Left lobe of liver (tissue), 2 donors: ENCODE results near the gene TOMM34. TPM values are rescaled to one million over a fixed set of nuclear protein-coding genes. Genes with fewer than 3 reads are reported as not detected.

Experiments used
- ATAC-seq: fragments of 200-7000 bp; cut with Tn5 transposase; one replicate; pipeline ENCODE4 v1.9.1; 2020; ENCODE audit warnings: mild to moderate bottlenecking, moderate library complexity
- DNase-seq: peaks from one replicate; pipeline ENCODE4 v3.0.0-alpha.2; 2020; ENCODE audit warnings: low spot score
- total RNA-seq: library from RNA; stranded (reverse); gene quantifications from one replicate; pipeline ENCODE4 v1.2.1, GENCODE V29; 2021
- donor health status: DM: no; HTN: no; CAD: no; lungs with moderate emphysema.
- donor health status: DM: no; HTN: yes; CAD: no.

Gene TOMM34
- total RNA-seq = 6.9 TPM

- DNase-seq (peak; percentile 97), ATAC-seq (peak; percentile 99)
These were observed at the start of gene TOMM34 for GRCh38 chr20:44960103-44960852. Gene TOMM34 (minus strand): TSS chr20:44960397. CDS start chr20:44960333, 64 bp downstream.

GRCh38 chr20:45008521-45009049 lies 48.4 kb upstream of the TOMM34 start:
- no peak for DNase-seq
- ATAC-seq = no peak

- DNase-seq = no peak
These were observed 37.5 kb upstream of the TOMM34 start for GRCh38 chr20:44997668-44998067.

GRCh38 chr20:44997171-44997570 lies 37.0 kb upstream of the TOMM34 start:
- ATAC-seq (no peak), DNase-seq (no peak)

More at GRCh38 chr20:44997668-44998067, 37.5 kb upstream of the TOMM34 start:
- no peak for ATAC-seq

- DNase-seq = no peak
- no peak for ATAC-seq
These were observed 33.1 kb upstream of the TOMM34 start for GRCh38 chr20:44993343-44993742.

GRCh38 chr20:44990957-44991356 lies 30.8 kb upstream of the TOMM34 start:
- ATAC-seq (no peak), DNase-seq (no peak)

- ATAC-seq (peak; percentile 31), DNase-seq (no peak)
These were observed 30.2 kb upstream of the TOMM34 start for GRCh38 chr20:44990425-44990824.

GRCh38 chr20:44988631-44989171 lies 28.5 kb upstream of the TOMM34 start:
- DNase-seq (no peak), ATAC-seq (no peak)

- ATAC-seq = no peak
- no peak for DNase-seq
These were observed 23.0 kb upstream of the TOMM34 start for GRCh38 chr20:44983093-44983674.

- ATAC-seq (no peak), DNase-seq (no peak)
These were observed 21.7 kb upstream of the TOMM34 start for GRCh38 chr20:44981736-44982406.

- ATAC-seq = peak; percentile 40
- no peak for DNase-seq
These were observed 19.0 kb upstream of the TOMM34 start for GRCh38 chr20:44979090-44979621.

GRCh38 chr20:44976698-44977097 lies 16.5 kb upstream of the TOMM34 start:
- DNase-seq = no peak
- no peak for ATAC-seq

GRCh38 chr20:44973053-44973452 lies 12.9 kb upstream of the TOMM34 start:
- DNase-seq = no peak
- ATAC-seq = no peak

GRCh38 chr20:44970243-44970757 lies 10.1 kb upstream of the TOMM34 start:
- DNase-seq (no peak), ATAC-seq (no peak)

- DNase-seq (no peak), ATAC-seq (no peak)
These were observed 9.2 kb upstream of the TOMM34 start for GRCh38 chr20:44969300-44969894.

- ATAC-seq (no peak), DNase-seq (no peak)
These were observed 7.1 kb upstream of the TOMM34 start for GRCh38 chr20:44967207-44967807.

- DNase-seq (peak; percentile 96), ATAC-seq (peak; percentile 98)
These were observed 6.1 kb upstream of the TOMM34 start, which contains the start of gene STK4 for GRCh38 chr20:44966030-44966961. Gene STK4 (plus strand): TSS chr20:44966512. CDS start chr20:44966569, 57 bp downstream.

- DNase-seq (no peak), ATAC-seq (no peak)
These were observed 5.4 kb upstream of the TOMM34 start for GRCh38 chr20:44965651-44966029.
